Stimulated activated CD8-positive, alpha-beta memory T cell treated with anti-CD3 and anti-CD28 coated beads, Interleukin-2, amount 100 ng/mL, for 48 hours (primary cell): Measurements from ENCODE around the gene FCN2.

Experiments used
- DNase-seq, 2 donors: peaks; one replicate each; pipeline ENCODE4 v3.0.0-alpha.2; 2020; ENCODE audit warnings: low read depth in 2 of 2

The FCN2 gene

DNA sequence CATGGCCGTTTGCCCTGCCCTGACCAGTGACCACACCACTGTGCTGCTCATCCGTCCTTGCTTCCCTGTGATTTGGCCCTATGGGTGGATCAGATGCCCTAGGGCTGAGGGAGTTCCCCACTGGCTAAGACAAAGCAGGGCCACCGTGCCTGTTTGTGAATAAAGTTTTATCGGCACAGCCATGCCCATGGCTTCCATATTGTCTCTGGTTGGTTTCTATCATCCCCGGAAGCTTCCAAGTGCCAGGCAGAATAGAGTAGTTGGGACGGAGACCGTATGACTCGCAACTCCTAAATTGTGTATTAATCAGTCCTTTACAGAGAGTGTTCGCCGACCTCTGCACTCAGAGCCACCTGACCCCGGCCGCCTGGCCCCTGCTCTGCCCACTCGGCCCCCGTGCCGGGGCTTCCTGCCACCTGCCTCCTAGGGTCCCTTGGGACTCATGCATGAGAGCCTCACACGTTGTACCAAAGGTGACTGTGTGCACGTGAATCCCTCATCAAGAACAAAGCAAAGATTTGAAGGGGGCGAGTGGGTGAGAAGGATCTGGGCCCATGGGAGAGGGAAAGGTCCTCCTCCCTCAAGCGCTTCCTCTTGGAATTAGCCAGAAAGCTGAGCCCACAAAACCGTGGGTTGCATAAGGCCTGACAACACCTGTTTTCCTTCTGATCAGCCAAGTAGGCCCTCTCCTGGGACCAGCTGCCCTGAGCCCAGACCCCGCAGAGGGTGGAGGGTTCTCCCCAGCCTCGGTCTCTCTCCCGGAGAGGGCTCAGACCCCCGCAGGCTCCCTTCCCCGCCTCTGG lies 11.7 kb upstream of the FCN2 start:
- DNase-seq = no peak

DNA sequence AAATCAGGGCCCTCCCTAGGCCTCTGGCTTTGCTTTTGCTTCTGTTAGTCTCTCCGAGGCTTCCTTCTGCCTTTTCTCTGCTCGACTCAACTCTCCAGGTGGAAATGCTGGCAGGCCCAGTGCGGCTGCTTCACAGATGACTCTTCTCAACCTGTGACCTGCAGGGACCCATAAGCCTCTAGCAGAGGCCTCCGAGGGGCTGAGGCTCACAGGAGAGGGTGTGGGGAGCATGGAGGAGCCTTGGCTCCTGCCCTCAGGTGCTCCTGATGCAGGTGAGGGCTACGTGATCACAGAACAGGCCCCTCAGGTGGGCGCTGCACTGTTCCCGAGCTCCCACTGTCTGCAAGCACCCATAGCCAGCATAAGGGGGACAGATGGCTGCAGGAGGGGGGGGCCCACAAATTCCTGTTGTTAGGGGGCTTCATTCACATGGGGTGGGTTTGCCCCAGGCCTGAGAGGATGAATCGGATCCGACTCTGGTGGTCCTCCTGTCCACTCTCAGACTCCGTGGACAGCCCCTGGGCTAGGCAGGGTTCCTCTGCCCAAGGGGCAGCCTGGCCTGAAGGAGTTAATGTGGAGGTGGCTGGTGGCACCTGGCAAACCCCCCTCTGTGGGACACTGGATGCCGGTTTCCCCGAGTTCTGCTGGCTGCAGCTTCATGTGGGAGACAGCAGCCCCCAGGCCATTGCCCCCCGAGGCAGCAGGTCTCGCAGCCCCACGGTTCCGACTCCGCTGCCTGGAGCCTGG lies 10.9 kb upstream of the FCN2 start:
- DNase-seq = no peak

DNA sequence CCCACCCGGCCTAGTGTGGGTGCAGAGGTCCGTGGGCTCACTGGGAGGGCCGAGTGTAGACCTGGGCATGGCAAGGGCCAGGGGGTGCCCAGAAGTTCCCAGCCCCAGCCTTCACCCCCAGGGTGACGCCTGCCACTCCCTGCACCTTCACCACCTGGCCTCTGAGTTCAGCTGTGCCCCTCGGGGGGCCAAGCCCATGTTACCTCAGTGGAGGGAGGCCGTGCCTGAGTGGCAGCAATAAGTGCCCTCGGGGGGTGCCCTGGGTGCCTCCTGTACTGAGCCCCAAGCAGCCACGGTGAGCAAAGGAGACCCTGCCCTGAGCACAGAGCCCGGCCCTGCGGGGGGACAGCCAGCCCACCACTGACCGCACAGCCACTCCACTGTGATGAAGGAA lies 10.3 kb upstream of the FCN2 start:
- no peak for DNase-seq

DNA sequence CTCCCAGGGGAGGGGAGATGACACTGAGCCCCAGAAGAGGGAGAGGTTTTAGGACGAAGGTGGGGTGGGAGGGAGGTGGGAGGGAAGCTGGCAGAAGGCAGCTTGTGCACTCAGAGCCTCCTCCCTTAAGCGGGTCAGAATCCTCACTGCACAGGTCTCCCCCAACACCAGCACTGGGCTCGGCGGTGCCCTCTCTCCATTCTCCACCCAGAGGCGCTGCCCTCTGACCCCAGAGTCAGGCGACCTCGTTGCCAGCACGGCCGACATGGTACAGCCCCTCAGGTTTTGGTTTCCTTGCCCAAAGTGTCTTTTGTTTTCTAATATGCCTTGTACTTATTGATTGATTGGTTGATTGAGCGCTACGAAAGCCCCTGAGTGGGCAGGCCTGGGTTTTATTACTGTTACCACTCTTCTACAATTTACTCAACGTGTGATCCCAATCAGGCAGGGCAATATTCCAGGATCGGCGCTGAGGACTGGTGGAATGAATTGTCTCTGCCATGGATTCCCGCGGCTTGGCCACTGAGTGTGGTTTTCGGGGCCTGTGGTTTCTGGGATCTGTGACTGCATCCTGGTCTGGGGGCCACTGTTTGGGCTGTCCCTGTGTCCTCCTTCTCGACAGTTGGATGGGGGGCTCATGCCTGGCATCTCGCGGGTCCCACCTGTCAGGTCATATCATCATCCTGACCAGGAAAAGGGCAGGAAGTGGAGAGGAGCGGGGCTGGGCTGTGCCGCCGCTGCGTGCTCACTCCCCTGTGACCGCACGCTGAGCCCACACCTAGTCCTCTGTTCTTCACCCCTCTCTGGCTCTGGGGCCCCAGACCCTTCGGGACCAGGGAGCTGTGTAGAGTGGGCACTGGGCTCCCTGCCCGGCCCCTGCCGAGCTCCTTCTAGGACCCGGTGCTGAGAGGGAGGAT lies 9.6 kb upstream of the FCN2 start:
- DNase-seq = no peak

DNA sequence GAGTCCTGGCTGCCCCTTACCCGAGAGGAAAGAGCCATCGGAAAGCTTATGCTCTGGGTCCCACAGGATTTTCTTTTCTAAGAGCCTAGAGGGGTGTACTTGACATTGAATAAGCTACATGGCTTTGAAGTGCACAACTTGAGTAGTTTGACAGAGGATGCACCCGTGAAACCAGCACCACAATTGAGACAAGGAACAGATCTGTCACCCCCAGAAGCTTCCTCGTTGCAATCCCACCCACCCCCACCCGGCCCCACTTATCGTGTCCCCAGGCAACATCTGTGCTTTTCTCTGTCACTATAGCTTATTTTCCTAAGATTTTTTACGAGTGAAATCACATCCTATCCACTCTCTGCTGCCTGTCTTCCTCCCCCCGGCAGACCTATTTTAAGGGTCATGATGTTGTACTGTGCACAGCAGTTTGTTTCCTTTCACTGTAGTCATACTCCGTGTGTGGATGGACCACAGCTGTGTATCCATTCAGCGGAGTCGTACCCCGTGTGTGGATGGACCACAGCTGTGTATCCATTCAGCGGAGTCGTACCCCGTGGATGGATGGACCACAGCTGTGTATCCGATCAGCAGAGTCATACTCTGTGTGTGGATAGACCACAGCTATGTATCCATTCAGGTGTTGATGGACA lies 8.8 kb upstream of the FCN2 start:
- no peak for DNase-seq

DNA sequence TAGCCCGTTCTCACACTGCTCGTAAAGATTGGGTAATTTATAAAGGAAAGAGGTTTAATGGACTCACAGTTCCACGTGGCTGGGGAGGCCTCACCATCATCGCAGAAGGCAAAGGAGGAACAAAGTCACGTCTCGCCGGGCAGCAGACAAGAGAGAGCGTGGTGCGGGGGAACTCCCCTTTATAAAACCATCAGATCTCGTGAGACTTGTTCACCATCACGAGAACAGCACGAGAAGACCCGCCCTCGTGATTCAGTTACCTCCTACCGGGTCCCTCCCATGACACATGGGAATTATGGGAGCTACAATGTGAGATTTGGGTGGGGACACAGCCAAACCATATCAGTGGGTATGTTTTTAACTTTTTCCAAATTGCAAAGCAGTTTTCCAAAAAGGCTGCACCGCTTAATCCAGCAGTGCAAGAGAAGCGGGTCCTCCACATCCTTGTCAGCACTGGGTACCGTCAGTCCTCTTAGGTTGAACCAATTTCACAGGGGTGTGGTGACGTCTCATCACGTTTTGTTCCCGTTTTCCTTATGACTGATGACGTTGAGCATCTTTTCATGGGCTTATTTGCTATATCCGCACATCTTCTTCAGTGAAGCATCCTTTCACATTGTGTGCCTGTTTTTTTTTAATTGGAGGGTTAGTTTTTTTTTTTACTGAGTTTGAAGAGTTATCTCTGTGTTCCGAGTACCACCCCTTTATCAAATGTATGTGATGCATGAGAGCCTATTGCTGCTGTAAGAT lies 8.0 kb upstream of the FCN2 start:
- no peak for DNase-seq

DNA sequence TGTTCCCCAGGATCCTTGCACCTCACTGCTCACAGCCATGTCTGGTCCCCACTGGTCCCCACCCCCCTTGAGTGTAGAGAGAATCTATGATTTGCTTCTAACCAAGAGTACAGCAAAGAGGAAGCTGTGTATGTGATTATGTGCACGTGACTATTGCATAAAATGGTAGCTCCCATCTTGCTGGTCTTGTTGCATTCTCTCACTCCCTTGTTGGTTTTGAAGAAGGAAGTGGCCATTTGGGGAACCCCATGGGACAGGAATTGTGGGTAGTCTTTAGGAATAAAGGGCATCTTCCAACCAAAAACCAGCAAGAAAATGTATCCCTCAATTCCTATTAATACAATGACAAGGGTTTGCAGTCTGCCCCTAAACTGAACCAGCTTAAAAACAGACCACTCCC lies 5.2 kb upstream of the FCN2 start:
- DNase-seq = no peak

DNA sequence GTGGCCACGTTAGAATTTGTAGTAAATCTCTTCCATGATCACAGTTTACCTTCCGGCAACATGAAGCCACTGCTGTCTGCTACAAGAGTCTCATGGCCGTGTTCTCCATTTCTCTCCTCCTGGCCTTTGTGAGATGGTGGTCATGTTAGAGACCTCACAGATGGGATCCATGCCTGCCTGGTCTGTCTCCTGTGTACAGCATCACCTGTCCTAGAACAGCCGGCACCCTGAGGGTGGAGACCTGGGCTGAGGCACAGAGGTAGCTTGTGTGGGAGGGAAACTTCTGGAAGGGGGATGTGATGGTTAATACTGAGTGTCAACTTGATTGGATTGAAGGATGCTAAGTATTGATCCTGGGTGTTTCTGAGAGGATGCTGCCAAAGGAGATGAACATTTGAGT lies 3.1 kb upstream of the FCN2 start:
- DNase-seq = no peak

DNA sequence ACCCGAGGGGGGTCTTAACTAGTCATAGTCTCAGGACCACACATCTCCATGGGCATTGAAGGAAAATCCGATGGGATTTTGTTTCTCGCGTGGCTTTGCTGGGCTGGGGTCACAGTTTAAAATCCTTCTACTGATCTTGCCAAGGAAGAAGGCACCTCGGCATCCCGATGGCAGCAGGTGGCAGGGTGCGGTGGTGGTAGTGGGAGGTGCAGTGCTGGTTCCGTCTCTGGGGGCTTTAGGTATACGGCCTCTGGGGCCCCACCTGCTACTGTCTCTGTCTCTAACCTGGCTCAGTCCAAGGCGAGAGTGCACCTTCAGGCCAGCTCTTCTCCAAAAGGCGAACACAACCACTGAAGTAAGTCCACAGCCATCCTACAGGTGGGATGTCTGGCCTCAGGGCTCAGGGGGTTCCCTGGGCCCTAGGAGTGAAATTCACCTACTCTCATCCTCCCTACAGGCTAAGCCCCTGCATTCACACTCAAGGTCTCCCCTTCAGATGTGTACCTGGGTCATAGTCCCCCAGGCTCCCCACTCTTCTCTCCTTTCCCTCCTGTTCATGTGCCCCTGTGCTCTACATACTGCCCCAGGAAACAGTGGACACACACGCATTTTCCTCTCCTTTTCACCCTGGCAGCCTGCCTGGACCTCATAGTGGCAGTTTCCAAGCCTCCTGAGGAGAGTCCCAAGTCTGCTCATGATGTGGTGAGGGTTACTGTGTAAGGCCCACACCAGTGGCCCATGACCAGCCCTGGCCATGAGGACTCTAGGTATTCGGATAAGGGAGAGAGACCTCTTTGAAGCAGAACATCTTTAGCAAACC lies 736 bp upstream of the FCN2 start:
- no peak for DNase-seq

DNA sequence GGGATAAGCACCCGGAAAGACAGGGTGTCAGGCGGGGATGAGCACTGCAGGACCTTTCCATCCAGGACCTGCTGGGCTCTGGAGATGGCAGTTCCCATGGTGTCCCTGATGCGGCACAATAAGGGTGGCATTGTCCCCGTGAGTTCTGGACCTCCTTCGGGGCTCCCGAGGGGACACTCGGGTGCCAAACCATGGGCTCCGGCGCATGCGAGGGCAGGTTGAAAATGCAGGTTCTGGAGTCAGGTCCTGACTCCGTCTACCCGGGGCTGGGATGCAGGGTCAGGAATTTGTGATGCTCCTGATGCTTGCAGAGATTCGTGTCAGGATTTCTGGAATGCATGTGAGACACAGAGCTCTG lies 682 bp downstream of the FCN2 start:
- no peak for DNase-seq

DNA sequence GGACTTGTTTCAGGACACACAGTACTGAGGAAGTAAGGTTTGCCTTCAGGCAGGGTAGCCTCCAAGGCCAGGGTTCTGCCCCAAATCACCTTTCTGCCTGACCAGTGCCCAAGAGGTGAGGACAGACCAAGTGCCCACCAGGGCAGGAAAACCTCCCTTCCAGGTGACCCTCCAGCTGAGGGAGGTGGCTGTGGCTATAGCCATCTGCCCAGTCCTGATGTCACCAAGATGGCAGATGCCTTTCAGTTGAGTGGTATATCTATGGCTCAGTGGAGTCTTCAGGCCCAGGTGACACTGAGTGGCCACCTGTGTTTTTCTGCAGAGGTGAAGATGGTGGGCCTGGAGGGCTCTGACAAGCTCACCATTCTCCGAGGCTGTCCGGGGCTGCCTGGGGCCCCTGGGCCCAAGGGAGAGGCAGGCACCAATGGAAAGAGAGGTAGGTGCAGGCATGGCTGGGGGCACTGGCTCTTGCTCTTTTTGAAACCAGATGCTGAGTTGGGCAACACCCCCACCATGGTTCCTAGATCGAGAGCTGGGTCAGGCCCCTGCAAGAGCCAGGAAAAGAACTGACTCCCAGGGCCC lies 1.7 kb downstream of the FCN2 start:
- no peak for DNase-seq

DNA sequence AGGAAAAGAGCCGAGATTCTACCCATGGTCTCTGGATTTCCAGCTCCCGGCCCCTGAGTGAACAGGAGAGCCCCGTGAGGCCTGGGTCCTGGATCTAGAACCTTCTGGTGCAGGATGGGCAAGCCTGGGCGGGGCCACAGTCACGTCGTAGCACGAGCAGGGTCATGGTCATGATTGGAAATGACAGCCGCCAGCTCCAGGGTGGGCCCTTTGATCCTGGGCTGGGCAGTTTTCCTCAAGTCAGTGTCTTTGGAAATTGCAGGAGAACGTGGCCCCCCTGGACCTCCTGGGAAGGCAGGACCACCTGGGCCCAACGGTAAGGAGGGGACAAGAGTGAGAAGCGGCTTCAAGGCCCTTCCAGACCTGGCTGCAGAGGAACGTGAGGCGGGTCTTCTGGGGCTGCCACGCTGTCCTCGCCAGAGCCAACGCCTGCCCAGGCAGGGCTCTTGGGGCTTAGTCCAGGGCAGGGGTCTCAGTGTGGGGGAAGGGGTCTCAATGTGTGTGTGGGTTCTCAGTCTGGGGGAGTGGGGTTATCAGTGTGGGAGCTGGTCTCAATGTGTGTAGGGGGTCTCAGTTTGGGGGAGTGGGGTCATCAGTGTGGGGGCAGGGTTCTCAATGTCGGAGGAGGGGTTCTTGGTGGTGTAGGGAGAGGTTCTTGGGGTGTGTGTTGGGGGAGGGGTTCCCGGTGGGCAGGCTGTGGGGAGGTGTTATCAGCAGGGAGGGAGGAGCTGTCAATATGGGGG lies 2.6 kb downstream of the FCN2 start:
- no peak for DNase-seq

DNA sequence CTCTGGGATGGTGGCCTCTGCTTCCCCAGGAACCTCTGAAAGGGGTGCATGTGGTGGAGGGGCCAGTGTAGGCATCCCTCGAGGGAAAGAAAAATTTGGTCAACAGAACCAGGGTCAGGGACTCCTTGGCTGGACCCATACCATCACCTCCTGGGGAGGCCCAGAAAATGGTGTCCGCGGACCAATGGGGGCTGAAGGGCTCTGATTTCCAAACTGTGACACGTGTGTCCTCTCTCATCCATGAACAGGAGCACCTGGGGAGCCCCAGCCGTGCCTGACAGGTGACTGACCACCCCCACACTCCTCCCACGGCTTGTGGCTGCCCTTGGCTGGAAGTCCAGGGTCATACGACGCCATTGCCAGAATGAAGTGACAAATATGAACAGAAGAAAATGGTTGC lies 3.9 kb downstream of the FCN2 start:
- no peak for DNase-seq

DNA sequence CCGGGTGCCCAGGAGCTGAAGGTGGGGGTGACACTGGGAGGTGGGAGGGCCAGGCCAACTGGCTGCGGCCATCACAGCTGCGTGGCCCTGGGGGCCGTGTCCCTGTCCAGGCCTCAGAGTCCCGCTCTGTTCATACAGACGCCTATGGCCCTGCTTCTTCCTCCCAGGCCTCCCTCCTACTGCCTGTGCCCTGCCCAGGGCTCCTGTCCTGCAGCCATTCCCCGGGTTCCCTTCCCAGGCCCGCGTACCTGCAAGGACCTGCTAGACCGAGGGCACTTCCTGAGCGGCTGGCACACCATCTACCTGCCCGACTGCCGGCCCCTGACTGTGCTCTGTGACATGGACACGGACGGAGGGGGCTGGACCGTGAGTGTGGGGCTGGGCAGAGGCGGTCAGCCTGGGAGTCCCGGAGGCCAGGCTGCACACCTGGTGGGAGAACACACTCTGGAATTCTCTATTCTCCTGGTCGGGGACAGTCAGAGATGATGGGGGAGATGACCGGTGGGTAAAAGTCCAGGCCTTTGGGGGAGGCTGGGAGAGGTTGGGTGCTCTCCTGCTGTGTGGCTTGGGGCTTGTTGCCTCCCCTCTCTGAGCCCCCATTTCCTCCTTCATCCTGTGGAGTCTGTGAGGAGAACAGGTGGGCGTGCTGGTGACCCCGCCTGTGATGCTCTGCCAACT lies 4.5 kb downstream of the FCN2 start:
- DNase-seq = no peak

DNA sequence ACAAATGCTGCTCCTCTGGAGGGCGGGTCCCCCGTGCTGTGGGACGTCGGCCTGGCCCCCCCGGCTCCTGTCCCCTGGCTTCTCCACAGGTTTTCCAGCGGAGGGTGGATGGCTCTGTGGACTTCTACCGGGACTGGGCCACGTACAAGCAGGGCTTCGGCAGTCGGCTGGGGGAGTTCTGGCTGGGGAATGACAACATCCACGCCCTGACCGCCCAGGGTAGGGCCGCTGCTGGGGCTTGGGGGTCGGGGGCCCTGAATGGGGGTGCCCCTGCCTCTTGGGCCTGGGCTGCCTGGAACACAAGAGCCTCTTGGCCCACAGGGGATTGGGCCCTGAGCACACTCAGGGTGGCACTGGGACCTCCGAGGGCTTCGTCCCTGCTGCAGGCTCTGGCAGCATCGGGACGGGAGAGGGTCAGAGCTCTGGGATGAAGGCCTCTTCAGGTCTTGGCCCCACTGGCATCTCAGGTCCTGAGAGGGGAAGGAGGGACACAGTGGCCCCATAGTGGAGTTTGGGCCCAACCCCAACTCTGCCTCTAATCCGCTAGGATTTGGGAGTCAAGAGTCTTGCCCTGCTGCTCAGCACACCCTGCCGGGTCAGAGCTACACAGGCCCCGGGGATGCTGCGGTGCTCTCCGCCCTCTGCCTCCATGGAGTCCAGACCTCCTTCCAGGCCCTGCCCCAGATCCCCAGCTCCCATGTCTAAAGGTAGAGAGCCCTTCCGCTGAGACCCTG lies 5.2 kb downstream of the FCN2 start:
- DNase-seq = no peak

DNA sequence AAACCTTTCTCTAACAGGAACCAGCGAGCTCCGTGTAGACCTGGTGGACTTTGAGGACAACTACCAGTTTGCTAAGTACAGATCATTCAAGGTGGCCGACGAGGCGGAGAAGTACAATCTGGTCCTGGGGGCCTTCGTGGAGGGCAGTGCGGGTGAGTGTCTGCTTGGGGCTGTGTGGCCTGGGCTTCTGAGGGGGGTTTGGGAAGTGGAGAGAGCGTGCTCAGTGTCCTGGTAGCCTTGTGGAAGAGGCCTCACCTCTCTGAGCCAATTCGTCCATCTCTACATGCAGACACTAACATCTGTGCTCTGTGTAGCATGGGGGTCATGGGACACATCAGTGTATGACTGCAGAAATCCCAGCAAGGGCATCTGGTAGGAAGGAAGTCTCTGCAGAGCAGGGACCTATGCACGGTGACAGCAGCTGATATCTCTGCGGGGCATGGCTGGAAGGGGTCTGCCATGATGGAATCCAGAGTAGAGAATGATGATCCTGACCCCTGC lies 5.9 kb downstream of the FCN2 start:
- DNase-seq = no peak

DNA sequence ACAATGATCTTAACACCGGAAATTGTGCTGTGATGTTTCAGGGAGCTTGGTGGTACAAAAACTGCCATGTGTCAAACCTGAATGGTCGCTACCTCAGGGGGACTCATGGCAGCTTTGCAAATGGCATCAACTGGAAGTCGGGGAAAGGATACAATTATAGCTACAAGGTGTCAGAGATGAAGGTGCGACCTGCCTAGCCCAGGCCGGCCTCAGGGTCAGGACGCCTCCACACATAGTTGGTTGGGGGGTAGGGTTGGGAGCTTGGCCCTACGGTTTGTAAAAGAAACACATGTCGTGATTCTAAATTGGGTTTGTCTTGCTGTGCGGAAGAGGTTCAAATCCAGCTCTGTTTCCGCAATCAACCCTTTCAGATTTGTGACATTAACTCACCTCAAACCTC lies 6.6 kb downstream of the FCN2 start:
- DNase-seq = no peak
